DLD1 (cell line): ENCODE results near the gene RAPGEF1.

Experiments
- in situ Hi-C: cut with HindIII; loops from 2 replicates; pipeline ENCODE4 v1.10.0; 2017; ENCODE audit warnings: low sequenced_read_pairs

Gene RAPGEF1

GRCh38 chr9:131625790-131626670 lies 113.8 kb downstream of the RAPGEF1 start:
- in situ Hi-C loops: no loop called here

GRCh38 chr9:131625508-131625787 lies 114.4 kb downstream of the RAPGEF1 start:
- in situ Hi-C loops: no loop called here

GRCh38 chr9:131624636-131625507 lies 115.0 kb downstream of the RAPGEF1 start:
- in situ Hi-C loops: no loop called here

GRCh38 chr9:131623655-131624330 lies 116.1 kb downstream of the RAPGEF1 start:
- in situ Hi-C loops: no loop called here

- in situ Hi-C loops: no loop called here
Measured at GRCh38 chr9:131622523-131622922, 117.4 kb downstream of the RAPGEF1 start.

- in situ Hi-C loops: no loop called here
Measured at GRCh38 chr9:131621551-131622358, 118.1 kb downstream of the RAPGEF1 start.

GRCh38 chr9:131620764-131621520 lies 118.9 kb downstream of the RAPGEF1 start:
- in situ Hi-C loops: no loop called here

GRCh38 chr9:131619680-131620079 lies 120.2 kb downstream of the RAPGEF1 start:
- in situ Hi-C loops: no loop called here

- in situ Hi-C loops: no loop called here
Measured at GRCh38 chr9:131618785-131619184, 121.1 kb downstream of the RAPGEF1 start.

- in situ Hi-C loops: no loop called here
Measured at GRCh38 chr9:131618071-131618479, 121.8 kb downstream of the RAPGEF1 start.

GRCh38 chr9:131617611-131618010 lies 122.3 kb downstream of the RAPGEF1 start:
- in situ Hi-C loops: no loop called here

GRCh38 chr9:131616983-131617604 lies 122.8 kb downstream of the RAPGEF1 start:
- in situ Hi-C loops: no loop called here

- in situ Hi-C loops: no loop called here
Measured at GRCh38 chr9:131614340-131614915, 125.4 kb downstream of the RAPGEF1 start.

GRCh38 chr9:131613921-131614320 lies 126.0 kb downstream of the RAPGEF1 start:
- in situ Hi-C loops: no loop called here

GRCh38 chr9:131612851-131613250 lies 127.0 kb downstream of the RAPGEF1 start:
- in situ Hi-C loops: no loop called here

GRCh38 chr9:131611586-131612315 lies 128.1 kb downstream of the RAPGEF1 start:
- in situ Hi-C loops: no loop called here

GRCh38 chr9:131610231-131610761 lies 129.6 kb downstream of the RAPGEF1 start:
- in situ Hi-C loops: no loop called here
